Measurements from ENCODE around the gene KLF11. TPM values are rescaled to one million over a fixed set of nuclear protein-coding genes. Genes with fewer than 3 reads are reported as not detected.
A peak's percentile ranks its signal among the peaks of the same experiment; 100 is the strongest.
"Not testable (repeated sequence)": the region's sequence is repeated elsewhere in the genome, so short reads cannot be mapped to it uniquely, and the experiment has no call there.

KLF11 gene
- total and polyA plus RNA-seq, 5 donors = 9.8 to 42.4 (median 25.1) TPM

- DNase-seq = no peak
- intact Hi-C loops (cut with DNase I) = loop anchor here in 1 of 4 donors (10.0 kb wide), 1 partner anchor 275 kb away; no protein-coding TSS in a partner anchor
- H3K4me1 ChIP-seq (ENCODE audit: control insufficient read depth, insufficient read depth, low read length) = no peaks in the 10 kb centered on the region
- no peak overlapping the region for H3K4me3 ChIP-seq (ENCODE audit: low read length)
- no peak for ATAC-seq
- 46% methylated on average over 5 of the region's 5 CpGs for WGBS
- H3K9me3 ChIP-seq (ENCODE audit: control insufficient read depth, low read length) = no peaks in the 10 kb centered on the region
- H3K27ac ChIP-seq (ENCODE audit: low read length) = no peak overlapping the region
- H3K27me3 ChIP-seq (ENCODE audit: control insufficient read depth, insufficient read depth) = no peaks in the 10 kb centered on the region
Measured at GRCh38 chr2:10089565-10090190, 46.3 kb downstream of the KLF11 start.

- no peaks in the 10 kb centered on the region for H3K4me1 ChIP-seq (ENCODE audit: control insufficient read depth, insufficient read depth, low read length)
- intact Hi-C loops (cut with DNase I) = loop anchor here in 1 of 4 donors (10.0 kb wide), 1 partner anchor 277 kb away; no protein-coding TSS in a partner anchor
- WGBS = 20% methylated on average over 52 of the region's 52 CpGs
- DNase-seq (peak in 2 of 3 donors; percentile 54 to 56), ATAC-seq (peak; percentile 36 to 75)
- no peaks in the 10 kb centered on the region for H3K27me3 ChIP-seq (ENCODE audit: control insufficient read depth, insufficient read depth)
- no peak overlapping the region for H3K27ac ChIP-seq (ENCODE audit: low read length)
- no peak overlapping the region for H3K4me3 ChIP-seq (ENCODE audit: low read length)
- no peaks in the 10 kb centered on the region for H3K9me3 ChIP-seq (ENCODE audit: control insufficient read depth, low read length)
Measured at GRCh38 chr2:10091182-10091888, 48.0 kb downstream of the KLF11 start.

GRCh38 chr2:10091889-10092244 is 48.5 kb downstream of the KLF11 start:
- not testable (repeated sequence) for H3K27ac ChIP-seq (ENCODE audit: low read length); H3K4me1 ChIP-seq (ENCODE audit: control insufficient read depth, insufficient read depth, low read length); ATAC-seq; DNase-seq; H3K4me3 ChIP-seq (ENCODE audit: low read length); H3K27me3 ChIP-seq (ENCODE audit: control insufficient read depth, insufficient read depth); H3K9me3 ChIP-seq (ENCODE audit: control insufficient read depth, low read length)
- intact Hi-C loops (cut with DNase I) = loop anchor here in 1 of 4 donors (10.0 kb wide), 1 partner anchor 277 kb away; no protein-coding TSS in a partner anchor
- WGBS = 96% methylated on average over 2 of the region's 2 CpGs

- H3K4me3 ChIP-seq (ENCODE audit: low read length) = no peak overlapping the region
- 90% methylated on average over 13 of the region's 13 CpGs for WGBS
- intact Hi-C loops (cut with DNase I) = loop anchor here in 1 of 4 donors (10.0 kb wide), 1 partner anchor 280 kb away; no protein-coding TSS in a partner anchor
- H3K27ac ChIP-seq (ENCODE audit: low read length) = no peak overlapping the region
- no peak for ATAC-seq
- DNase-seq = no peak
- H3K27me3 ChIP-seq (ENCODE audit: control insufficient read depth, insufficient read depth) = no peaks in the 10 kb centered on the region
- no peaks in the 10 kb centered on the region for H3K9me3 ChIP-seq (ENCODE audit: control insufficient read depth, low read length)
- no peaks in the 10 kb centered on the region for H3K4me1 ChIP-seq (ENCODE audit: control insufficient read depth, insufficient read depth, low read length)
Measured at GRCh38 chr2:10094271-10094814, 51.0 kb downstream of the KLF11 start.

- ATAC-seq = no peak
- Histone ChIP-seq H3K4me3 (ENCODE audit: low read length) (no peak overlapping the region), H3K4me1 (ENCODE audit: control insufficient read depth, insufficient read depth, low read length) (no peaks in the 10 kb centered on the region), H3K27ac (ENCODE audit: low read length) (no peak overlapping the region), H3K9me3 (ENCODE audit: control insufficient read depth, low read length) (no peaks in the 10 kb centered on the region), H3K27me3 (ENCODE audit: control insufficient read depth, insufficient read depth) (no peaks in the 10 kb centered on the region)
- 60% methylated on average over 9 of the region's 9 CpGs for WGBS
- intact Hi-C loops (cut with DNase I) = loop anchor here in 1 of 4 donors (10.0 kb wide), 1 partner anchor 280 kb away; no protein-coding TSS in a partner anchor
- DNase-seq = no peak
Measured at GRCh38 chr2:10095175-10095574, 51.8 kb downstream of the KLF11 start.

GRCh38 chr2:10096641-10097040 is 53.3 kb downstream of the KLF11 start:
- Histone ChIP-seq H3K27ac (ENCODE audit: low read length) (no peak overlapping the region), H3K27me3 (ENCODE audit: control insufficient read depth, insufficient read depth) (no peaks in the 10 kb centered on the region), H3K4me3 (ENCODE audit: low read length) (no peak overlapping the region), H3K9me3 (ENCODE audit: control insufficient read depth, low read length) (no peaks in the 10 kb centered on the region), H3K4me1 (ENCODE audit: control insufficient read depth, insufficient read depth, low read length) (no peaks in the 10 kb centered on the region)
- DNase-seq (no peak), ATAC-seq (peak in 1 of 2 donors; percentile 14)
- 95% methylated on average over 10 of the region's 10 CpGs for WGBS
- intact Hi-C loops (cut with DNase I) = loop anchor here in 1 of 4 donors (10.0 kb wide), 1 partner anchor 282 kb away; no protein-coding TSS in a partner anchor

GRCh38 chr2:10097352-10098148 is 54.2 kb downstream of the KLF11 start:
- no peak overlapping the region for H3K27ac ChIP-seq (ENCODE audit: low read length)
- no peaks in the 10 kb centered on the region for H3K4me1 ChIP-seq (ENCODE audit: control insufficient read depth, insufficient read depth, low read length)
- WGBS = 36% methylated on average over 16 of the region's 16 CpGs
- no peak overlapping the region for H3K4me3 ChIP-seq (ENCODE audit: low read length)
- peak; percentile 74 to 89 (median 87) for DNase-seq
- H3K27me3 ChIP-seq (ENCODE audit: control insufficient read depth, insufficient read depth) = no peaks in the 10 kb centered on the region
- intact Hi-C loops (cut with DNase I) = loop anchor here in 1 of 4 donors (10.0 kb wide), 1 partner anchor 283 kb away; no protein-coding TSS in a partner anchor
- ATAC-seq = peak; percentile 89 to 94
- no peaks in the 10 kb centered on the region for H3K9me3 ChIP-seq (ENCODE audit: control insufficient read depth, low read length)

- 59% methylated on average over 7 of the region's 7 CpGs for WGBS
- no peak for DNase-seq
Measured at GRCh38 chr2:10101491-10101890, 58.1 kb downstream of the KLF11 start.

GRCh38 chr2:10103179-10103578 is 59.8 kb downstream of the KLF11 start:
- intact Hi-C loops (cut with DNase I) = no loop called here

More at GRCh38 chr2:10101491-10101890, 58.1 kb downstream of the KLF11 start:
- no peak for ATAC-seq
- intact Hi-C loops (cut with DNase I) = no loop called here
- H3K4me1 ChIP-seq (ENCODE audit: control insufficient read depth, insufficient read depth, low read length) = no peaks in the 10 kb centered on the region
- H3K9me3 ChIP-seq (ENCODE audit: control insufficient read depth, low read length) = no peaks in the 10 kb centered on the region
- no peak overlapping the region for H3K4me3 ChIP-seq (ENCODE audit: low read length)
- H3K27me3 ChIP-seq (ENCODE audit: control insufficient read depth, insufficient read depth) = no peaks in the 10 kb centered on the region
- H3K27ac ChIP-seq (ENCODE audit: low read length) = peak overlapping the region; percentile 93

More at GRCh38 chr2:10103179-10103578, 59.8 kb downstream of the KLF11 start:
- Histone ChIP-seq H3K9me3 (ENCODE audit: control insufficient read depth, low read length) (no peaks in the 10 kb centered on the region), H3K27ac (ENCODE audit: low read length) (peak overlapping the region; percentile 45), H3K4me1 (ENCODE audit: control insufficient read depth, insufficient read depth, low read length) (no peaks in the 10 kb centered on the region), H3K27me3 (ENCODE audit: control insufficient read depth, insufficient read depth) (no peaks in the 10 kb centered on the region), H3K4me3 (ENCODE audit: low read length) (no peak overlapping the region)
- peak in 1 of 2 donors; percentile 23 for ATAC-seq
- no peak for DNase-seq
- WGBS = 74% methylated on average over 6 of the region's 6 CpGs

Data from right cardiac atrium (tissue), 5 donors.